ENCODE measurements around the gene ICAM4. TPM values are rescaled to one million over a fixed set of nuclear protein-coding genes. Genes with fewer than 3 reads are reported as not detected.

ICAM4 gene
- total and polyA plus RNA-seq, 2 donors (not counting 3 experiments of a cell fraction or from before 2014, with no cell fraction given), result 0.44 to 0.49 TPM

DNA sequence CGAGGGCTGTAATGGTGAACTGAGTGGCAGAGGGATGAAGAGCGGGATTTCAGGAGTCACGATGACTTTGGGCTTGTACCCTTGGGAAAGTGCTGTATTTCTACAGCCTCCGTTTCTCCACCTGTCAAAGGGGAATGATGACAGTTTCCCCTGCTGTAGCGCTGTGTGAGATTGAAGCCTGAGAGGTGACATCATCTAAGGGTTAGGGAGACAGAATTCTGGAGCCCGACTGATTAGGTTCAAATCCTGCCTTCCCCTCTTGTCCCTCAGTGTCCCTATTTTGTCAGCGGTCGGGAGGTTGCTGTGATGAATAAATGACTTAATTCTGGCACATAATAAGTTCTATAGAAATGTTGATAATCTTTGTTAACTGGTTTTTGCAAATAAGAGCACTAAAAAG, 34.0 kb upstream of the ICAM4 start:
- dilution Hi-C loops (cut with MboI; ENCODE audit: extremely low pct_ligation_motif_present, low sequenced_read_pairs), result no loop called here
- Histone ChIP-seq H3K4me2 (ENCODE audit: insufficient read depth, low read length) (peak overlapping the region; percentile 94), H2AFZ (ENCODE audit: low read depth, low read length) (peak overlapping the region; percentile 78), H3K27me3 (ENCODE audit: control insufficient read depth in 2 of 2, insufficient read depth in 2 of 2, low read length in 2 of 2) (no peaks in the 10 kb centered on the region), H3K27ac (ENCODE audit: insufficient read depth, low read depth, low read length) (peak overlapping the region; percentile 14), H3K79me2 (ENCODE audit: control insufficient read depth, insufficient read depth, low read length) (peaks cover 19% of the 10 kb centered on the region), H3K9me1 (replicated peaks; ENCODE audit: control insufficient read depth, extremely low read depth, insufficient read depth, low read length) (no peaks in the 10 kb centered on the region), H3K9me3 (replicated peaks; ENCODE audit: control insufficient read depth, insufficient read depth, low read length) (no peaks in the 10 kb centered on the region), H4K20me1 (replicated peaks; ENCODE audit: control insufficient read depth, extremely low read depth, insufficient read depth, low read length) (no peaks in the 10 kb centered on the region), H3K36me3 (ENCODE audit: control insufficient read depth in 2 of 2, extremely low read depth in 1 of 2, insufficient read depth in 2 of 2, low read length in 2 of 2) (peaks cover 6 to 13% of the 10 kb centered on the region in 2 experiments), H3K4me3 (replicated peaks in 1 of 3; ENCODE audit: insufficient read depth in 1 of 3, low read depth in 1 of 3, low read length in 3 of 3) (peak overlapping the region; percentile 14 to 89 (median 59)), H3K4me1 (ENCODE audit: control insufficient read depth, extremely low read depth, insufficient read depth, low read length) (peaks cover 8% of the 10 kb centered on the region), H3K9ac (replicated peaks; ENCODE audit: extremely low read depth, insufficient read depth, low read length) (peak overlapping the region; percentile 52)
- CTCF ChIA-PET, result no interaction called here
- no peak for FAIRE-seq
- DNase-seq (ENCODE audit: low read depth, low spot score), result no peak
- BruUV-seq (replicated peaks), result TSS peak; percentile 52
- intact Hi-C loops (cut with micrococcal nuclease), result loop anchor here (5.0 kb wide), 1 partner anchor 80 kb away; the partner anchor contains the start of gene RAVER1
- POLR2A ChIA-PET, result no interaction called here
- TF ChIP-seq GATA2 (IDR thresholded peaks at IDR 0.05; ENCODE audit: insufficient read depth, insufficient read length, low read depth, low read length), result no peak
- no peak for TF ChIP-seq MYC (IDR thresholded peaks at IDR 0.05; ENCODE audit: low read depth, low read length)
- no peak for TF ChIP-seq FOS (IDR thresholded peaks at IDR 0.05; ENCODE audit: borderline replicate concordance, insufficient read depth, low read length)
- no peak for TF ChIP-seq POLR2A (IDR thresholded peaks at IDR 0.05; ENCODE audit: low read depth, low read length)
- no peak for TF ChIP-seq EZH2 (IDR thresholded peaks at IDR 0.05; ENCODE audit: borderline replicate concordance, low read depth, low read length, severe bottlenecking)
- no peak for TF ChIP-seq MAX (IDR thresholded peaks at IDR 0.05; ENCODE audit: insufficient read depth, insufficient read length)
- TF ChIP-seq JUN (IDR thresholded peaks at IDR 0.05; ENCODE audit: borderline replicate concordance, insufficient read depth, insufficient read length, low read depth), result no peak
- TF ChIP-seq POLR2AphosphoS5 (IDR thresholded peaks at IDR 0.05; ENCODE audit: insufficient read depth, low read depth, low read length), result no peak
- TF ChIP-seq, protein P1, sequence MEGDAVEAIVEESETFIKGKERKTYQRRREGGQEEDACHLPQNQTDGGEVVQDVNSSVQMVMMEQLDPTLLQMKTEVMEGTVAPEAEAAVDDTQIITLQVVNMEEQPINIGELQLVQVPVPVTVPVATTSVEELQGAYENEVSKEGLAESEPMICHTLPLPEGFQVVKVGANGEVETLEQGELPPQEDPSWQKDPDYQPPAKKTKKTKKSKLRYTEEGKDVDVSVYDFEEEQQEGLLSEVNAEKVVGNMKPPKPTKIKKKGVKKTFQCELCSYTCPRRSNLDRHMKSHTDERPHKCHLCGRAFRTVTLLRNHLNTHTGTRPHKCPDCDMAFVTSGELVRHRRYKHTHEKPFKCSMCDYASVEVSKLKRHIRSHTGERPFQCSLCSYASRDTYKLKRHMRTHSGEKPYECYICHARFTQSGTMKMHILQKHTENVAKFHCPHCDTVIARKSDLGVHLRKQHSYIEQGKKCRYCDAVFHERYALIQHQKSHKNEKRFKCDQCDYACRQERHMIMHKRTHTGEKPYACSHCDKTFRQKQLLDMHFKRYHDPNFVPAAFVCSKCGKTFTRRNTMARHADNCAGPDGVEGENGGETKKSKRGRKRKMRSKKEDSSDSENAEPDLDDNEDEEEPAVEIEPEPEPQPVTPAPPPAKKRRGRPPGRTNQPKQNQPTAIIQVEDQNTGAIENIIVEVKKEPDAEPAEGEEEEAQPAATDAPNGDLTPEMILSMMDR (IDR thresholded peaks at IDR 0.05; ENCODE audit: extremely low read depth in 1 of 2, insufficient read depth in 1 of 2, low read depth in 1 of 2, low read length in 2 of 2), result no peak
